ENCODE data around the gene ZCCHC4.

- TF ChIP-seq, protein P1, sequence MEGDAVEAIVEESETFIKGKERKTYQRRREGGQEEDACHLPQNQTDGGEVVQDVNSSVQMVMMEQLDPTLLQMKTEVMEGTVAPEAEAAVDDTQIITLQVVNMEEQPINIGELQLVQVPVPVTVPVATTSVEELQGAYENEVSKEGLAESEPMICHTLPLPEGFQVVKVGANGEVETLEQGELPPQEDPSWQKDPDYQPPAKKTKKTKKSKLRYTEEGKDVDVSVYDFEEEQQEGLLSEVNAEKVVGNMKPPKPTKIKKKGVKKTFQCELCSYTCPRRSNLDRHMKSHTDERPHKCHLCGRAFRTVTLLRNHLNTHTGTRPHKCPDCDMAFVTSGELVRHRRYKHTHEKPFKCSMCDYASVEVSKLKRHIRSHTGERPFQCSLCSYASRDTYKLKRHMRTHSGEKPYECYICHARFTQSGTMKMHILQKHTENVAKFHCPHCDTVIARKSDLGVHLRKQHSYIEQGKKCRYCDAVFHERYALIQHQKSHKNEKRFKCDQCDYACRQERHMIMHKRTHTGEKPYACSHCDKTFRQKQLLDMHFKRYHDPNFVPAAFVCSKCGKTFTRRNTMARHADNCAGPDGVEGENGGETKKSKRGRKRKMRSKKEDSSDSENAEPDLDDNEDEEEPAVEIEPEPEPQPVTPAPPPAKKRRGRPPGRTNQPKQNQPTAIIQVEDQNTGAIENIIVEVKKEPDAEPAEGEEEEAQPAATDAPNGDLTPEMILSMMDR (IDR thresholded peaks at IDR 0.05; ENCODE audit: low read depth, low read length, poor library complexity, severe bottlenecking): no peak
- no peak for TF ChIP-seq EZH2phosphoT487 (IDR thresholded peaks at IDR 0.05; ENCODE audit: borderline replicate concordance, low read length)
These were observed 1.8 kb upstream of the ZCCHC4 start for GRCh38 chr4:25310803-25311166.
